Ishikawa (cell line): Measurements from ENCODE around the gene PLA2G4D.

ENCODE experiments used
- CEBPB ChIP-seq: IDR thresholded peaks from 2 replicates; pipeline ENCODE4 v1.6.1; 2012
- CREB1 ChIP-seq: IDR thresholded peaks from 2 replicates; pipeline ENCODE4 v1.6.1; 2012; ENCODE audit warnings: low read depth
- EGR1 ChIP-seq: IDR thresholded peaks from 2 replicates; pipeline ENCODE4 v1.6.1; 2012
- EP300 ChIP-seq: IDR thresholded peaks from 2 replicates; pipeline ENCODE4 v1.6.1; 2012; ENCODE audit warnings: borderline replicate concordance
- RAD21 ChIP-seq: IDR thresholded peaks from 2 replicates; pipeline ENCODE4 v1.6.1; 2012; ENCODE audit warnings: low read depth
- REST ChIP-seq: IDR thresholded peaks from 2 replicates; pipeline ENCODE4 v1.6.1; 2012; ENCODE audit warnings: low read depth, mild to moderate bottlenecking
- TAF1 ChIP-seq: IDR thresholded peaks from 2 replicates; pipeline ENCODE4 v1.6.1; 2012; ENCODE audit warnings: low read depth, mild to moderate bottlenecking
- YY1 ChIP-seq: IDR thresholded peaks from 2 replicates; pipeline ENCODE4 v1.6.1; 2012; ENCODE audit warnings: low read depth
- ZBTB7A ChIP-seq: IDR thresholded peaks from 2 replicates; pipeline ENCODE4 v1.6.1; 2012; ENCODE audit warnings: low read depth
- TF ChIP-seq, protein P1 (sequence below): IDR thresholded peaks from 2 replicates; pipeline ENCODE4 v1.6.1; 2012
- TF ChIP-seq, protein P2 (sequence below): IDR thresholded peaks from 2 replicates; pipeline ENCODE4 v1.6.1; 2012

DNA sequence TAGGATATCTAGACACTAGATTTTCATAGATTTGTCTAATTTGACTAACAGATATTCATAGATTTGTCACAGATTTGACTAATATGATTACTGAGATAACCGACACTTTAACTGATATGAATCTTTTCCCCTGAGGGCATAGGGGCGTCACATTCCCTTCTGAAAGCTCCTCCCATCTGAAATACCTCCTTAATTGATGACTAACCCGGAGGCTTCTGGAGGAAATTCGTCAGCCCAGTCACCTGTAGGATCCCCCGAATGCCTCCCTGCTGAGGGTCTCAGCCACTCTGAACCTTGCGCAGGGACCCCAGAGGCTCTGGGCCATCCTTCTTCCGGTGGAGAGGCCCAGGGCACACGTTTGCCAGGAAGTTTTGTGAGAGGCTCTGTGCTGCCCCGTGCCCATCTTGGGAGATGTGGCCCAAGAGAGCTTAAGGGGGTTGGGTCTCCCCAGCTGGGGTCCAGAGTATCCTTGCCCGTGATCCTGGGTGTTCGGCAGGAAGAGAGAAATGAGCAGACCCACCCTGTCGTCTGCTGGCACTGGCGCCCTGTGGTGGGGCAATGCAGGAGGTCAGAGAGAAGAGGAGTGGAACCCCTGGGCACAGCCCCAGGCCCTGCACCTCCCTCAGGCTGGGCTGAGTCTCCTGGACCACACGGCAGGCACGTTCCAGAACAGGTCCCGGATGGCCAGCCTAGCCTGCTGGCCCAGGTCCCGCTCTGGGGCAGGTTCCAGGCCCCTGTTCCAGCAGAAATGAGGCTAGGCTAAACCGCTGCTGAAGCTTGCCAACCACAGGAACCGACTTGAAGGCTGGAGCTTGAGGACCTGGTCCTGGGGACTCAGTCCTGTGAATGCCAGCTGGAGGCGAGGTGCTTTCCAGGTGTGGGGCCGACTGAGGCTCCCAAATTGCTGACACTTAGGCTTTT lies 1.7 kb downstream of the PLA2G4D start:
- TF ChIP-seq CEBPB = no peak
- TF ChIP-seq, protein P1, sequence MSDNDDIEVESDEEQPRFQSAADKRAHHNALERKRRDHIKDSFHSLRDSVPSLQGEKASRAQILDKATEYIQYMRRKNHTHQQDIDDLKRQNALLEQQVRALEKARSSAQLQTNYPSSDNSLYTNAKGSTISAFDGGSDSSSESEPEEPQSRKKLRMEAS = no peak
- no peak for TF ChIP-seq EGR1
- TF ChIP-seq REST = no peak
- TF ChIP-seq TAF1 = no peak
- TF ChIP-seq ZBTB7A = no peak
- no peak for TF ChIP-seq EP300
- no peak for TF ChIP-seq RAD21
- TF ChIP-seq YY1 = no peak
- TF ChIP-seq, protein P2, sequence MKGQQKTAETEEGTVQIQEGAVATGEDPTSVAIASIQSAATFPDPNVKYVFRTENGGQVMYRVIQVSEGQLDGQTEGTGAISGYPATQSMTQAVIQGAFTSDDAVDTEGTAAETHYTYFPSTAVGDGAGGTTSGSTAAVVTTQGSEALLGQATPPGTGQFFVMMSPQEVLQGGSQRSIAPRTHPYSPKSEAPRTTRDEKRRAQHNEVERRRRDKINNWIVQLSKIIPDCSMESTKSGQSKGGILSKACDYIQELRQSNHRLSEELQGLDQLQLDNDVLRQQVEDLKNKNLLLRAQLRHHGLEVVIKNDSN = no peak
- no peak for TF ChIP-seq CREB1
